HepG2 (cell line): ENCODE data around the gene ARID3C. TPM values are rescaled to one million over a fixed set of nuclear protein-coding genes. Genes with fewer than 3 reads are reported as not detected.

Experiments
- CEBPB ChIP-seq: IDR thresholded peaks from 2 replicates; pipeline ENCODE4 v1.6.1; 2011; ENCODE audit warnings: low read depth, low read length, improper control_type of control experiment, borderline replicate concordance
- EEA1 ChIP-seq: sonication (generic); formaldehyde crosslinking; IDR thresholded peaks from 2 replicates; pipeline ENCODE4 v1.5.1; 2020; ENCODE audit warnings: mild to moderate bottlenecking, missing genetic modification reagents, borderline replicate concordance
- RFX5 ChIP-seq: IDR thresholded peaks from 2 replicates; pipeline ENCODE4 v1.6.1; 2011; ENCODE audit warnings: low read depth, low read length, improper control_type of control experiment
- ZBTB8A ChIP-seq: sonication (generic); formaldehyde crosslinking; IDR thresholded peaks from 2 replicates; pipeline ENCODE4 v1.4.0; 2020; ENCODE audit warnings: mild to moderate bottlenecking, low read depth, missing genetic modification reagents, borderline replicate concordance
- ZNF207 ChIP-seq: fragments of 450-650 bp; IDR thresholded peaks from 2 replicates; pipeline ENCODE4 v1.6.1; 2016; ENCODE audit warnings: antibody characterized with exemption, borderline replicate concordance
- ZNF720 ChIP-seq: sonication (generic); formaldehyde crosslinking; IDR thresholded peaks from 2 replicates; pipeline ENCODE4 v1.4.0; 2020; ENCODE audit warnings: missing genetic modification reagents
- ZSCAN25 ChIP-seq: sonication (generic); formaldehyde crosslinking; IDR thresholded peaks from 2 replicates; pipeline ENCODE4 v1.8.0; 2022; ENCODE audit warnings: mild to moderate bottlenecking, missing genetic modification reagents
- polyA plus RNA-seq, 8 experiments: library from polyadenylated mRNA; depleted of rRNA in 3 of 8; stranded (reverse) in 7 of 8; unstranded in 1 of 8; fragments of >200 nt; fragmentation: Illumina TruSeq in 4 of 8; extraction: Trizol in 4 of 8; gene quantifications; 2 replicates each; pipeline versions ENCODE4 v1.2.1 to v1.2.3, GENCODE V29; 2011 to 2016; ENCODE audit warnings: low read depth in 4 of 8, missing spikeins in 1 of 8, mixed read lengths in 1 of 8; ENCODE audit not compliant: insufficient read depth in 1 of 8
- total RNA-seq, 5 experiments: library from RNA; depleted of rRNA; stranded (reverse); fragments of >200 nt; fragmentation: Illumina TruSeq; extraction: Trizol; gene quantifications; 2 replicates each; pipeline ENCODE4 v1.2.3, GENCODE V29; 2016; ENCODE audit warnings: low read depth in 1 of 5
- TF ChIP-seq, protein P1 (sequence below), 2 experiments: sonication (generic) in 1 of 2; formaldehyde crosslinking in 1 of 2; IDR thresholded peaks; 2 replicates each; pipeline versions ENCODE4 v1.6.1 to v1.9.0; 2014 to 2022; ENCODE audit warnings: antibody characterized with exemption in 1 of 2, borderline replicate concordance in 1 of 2, inconsistent platforms in 1 of 2, low read depth in 1 of 2, missing genetic modification reagents in 1 of 2
- TF ChIP-seq, protein P2 (sequence below): sonication (generic); formaldehyde crosslinking; IDR thresholded peaks from 2 replicates; pipeline ENCODE4 v1.4.0; 2020; ENCODE audit warnings: missing genetic modification reagents
- TF ChIP-seq, protein P3 (sequence below): sonication (generic); formaldehyde crosslinking; IDR thresholded peaks from 2 replicates; pipeline ENCODE4 v1.9.0; 2022; ENCODE audit warnings: missing genetic modification reagents, mild to moderate bottlenecking, borderline replicate concordance
- TF ChIP-seq, protein P4 (sequence below): sonication (generic); formaldehyde crosslinking; IDR thresholded peaks from 2 replicates; pipeline ENCODE4 v1.5.0; 2020; ENCODE audit warnings: mild to moderate bottlenecking, missing genetic modification reagents, borderline replicate concordance

Gene ARID3C
- total and polyA plus RNA-seq, 2 of the 13 experiments (the other 11 are each of a cell fraction or from before 2014, with no cell fraction given): not detected

DNA sequence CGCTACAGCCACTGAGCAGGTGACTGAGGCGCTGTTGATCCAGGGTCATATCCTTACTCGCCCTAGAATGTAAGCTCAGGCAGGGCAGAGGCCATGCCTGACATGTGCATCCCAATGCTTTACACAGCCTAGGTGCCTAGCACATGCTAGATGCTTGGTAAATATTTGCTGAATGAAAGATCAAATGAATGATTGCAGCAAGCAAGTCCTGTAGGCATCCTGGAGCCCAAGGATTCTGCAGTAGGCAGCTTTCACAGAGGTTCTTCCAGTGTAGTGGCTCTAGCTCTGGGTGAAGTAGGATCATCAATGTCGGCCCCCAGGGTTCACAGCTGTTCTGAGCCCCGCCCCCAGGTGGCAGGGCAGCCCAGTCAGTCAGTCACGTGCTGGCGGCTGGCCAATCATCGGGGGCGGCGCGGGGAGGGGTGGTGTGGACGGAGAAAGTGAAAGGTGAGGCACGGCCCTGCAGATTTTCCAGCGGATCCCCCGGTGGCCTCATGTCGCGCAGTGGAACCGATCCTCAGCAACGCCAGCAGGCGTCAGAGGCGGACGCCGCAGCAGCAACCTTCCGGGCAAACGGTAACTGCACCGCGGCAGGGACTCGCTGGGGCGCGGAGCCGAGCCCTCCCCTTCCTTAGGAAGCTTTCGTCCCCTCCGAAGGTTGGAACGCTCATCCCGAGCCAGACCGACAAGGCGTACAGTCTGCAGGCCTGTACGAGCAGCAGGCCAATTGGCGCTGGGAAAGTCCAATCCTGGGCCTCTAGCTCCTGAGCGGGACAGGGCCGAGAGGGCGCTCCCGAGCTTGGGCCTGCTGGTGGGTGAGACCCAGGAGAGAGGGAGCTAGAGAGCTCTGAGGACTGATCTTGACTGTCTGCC is 17.6 kb upstream of the ARID3C start, which contains the start of gene GALT (continued):
- TF ChIP-seq EEA1 (CRISPR knock-in tag) (no peak), ZNF720 (CRISPR knock-in tag) (no peak), RFX5 (no peak), ZBTB8A (no peak), ZSCAN25 (CRISPR knock-in tag) (no peak; the same call in 1 of the 2 replicates), ZNF207 (no peak), CEBPB (no peak)
- TF ChIP-seq, protein P1, sequence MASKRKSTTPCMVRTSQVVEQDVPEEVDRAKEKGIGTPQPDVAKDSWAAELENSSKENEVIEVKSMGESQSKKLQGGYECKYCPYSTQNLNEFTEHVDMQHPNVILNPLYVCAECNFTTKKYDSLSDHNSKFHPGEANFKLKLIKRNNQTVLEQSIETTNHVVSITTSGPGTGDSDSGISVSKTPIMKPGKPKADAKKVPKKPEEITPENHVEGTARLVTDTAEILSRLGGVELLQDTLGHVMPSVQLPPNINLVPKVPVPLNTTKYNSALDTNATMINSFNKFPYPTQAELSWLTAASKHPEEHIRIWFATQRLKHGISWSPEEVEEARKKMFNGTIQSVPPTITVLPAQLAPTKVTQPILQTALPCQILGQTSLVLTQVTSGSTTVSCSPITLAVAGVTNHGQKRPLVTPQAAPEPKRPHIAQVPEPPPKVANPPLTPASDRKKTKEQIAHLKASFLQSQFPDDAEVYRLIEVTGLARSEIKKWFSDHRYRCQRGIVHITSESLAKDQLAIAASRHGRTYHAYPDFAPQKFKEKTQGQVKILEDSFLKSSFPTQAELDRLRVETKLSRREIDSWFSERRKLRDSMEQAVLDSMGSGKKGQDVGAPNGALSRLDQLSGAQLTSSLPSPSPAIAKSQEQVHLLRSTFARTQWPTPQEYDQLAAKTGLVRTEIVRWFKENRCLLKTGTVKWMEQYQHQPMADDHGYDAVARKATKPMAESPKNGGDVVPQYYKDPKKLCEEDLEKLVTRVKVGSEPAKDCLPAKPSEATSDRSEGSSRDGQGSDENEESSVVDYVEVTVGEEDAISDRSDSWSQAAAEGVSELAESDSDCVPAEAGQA (IDR thresholded peaks at IDR 0.05; ENCODE audit: low read depth): no peak
- TF ChIP-seq, protein P1 (CRISPR knock-in tag; IDR thresholded peaks at IDR 0.05; ENCODE audit: borderline replicate concordance): no peak
- TF ChIP-seq, protein P2, sequence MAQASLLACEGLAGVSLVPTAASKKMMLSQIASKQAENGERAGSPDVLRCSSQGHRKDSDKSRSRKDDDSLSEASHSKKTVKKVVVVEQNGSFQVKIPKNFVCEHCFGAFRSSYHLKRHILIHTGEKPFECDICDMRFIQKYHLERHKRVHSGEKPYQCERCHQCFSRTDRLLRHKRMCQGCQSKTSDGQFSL (CRISPR knock-in tag): no peak
- TF ChIP-seq, protein P3, sequence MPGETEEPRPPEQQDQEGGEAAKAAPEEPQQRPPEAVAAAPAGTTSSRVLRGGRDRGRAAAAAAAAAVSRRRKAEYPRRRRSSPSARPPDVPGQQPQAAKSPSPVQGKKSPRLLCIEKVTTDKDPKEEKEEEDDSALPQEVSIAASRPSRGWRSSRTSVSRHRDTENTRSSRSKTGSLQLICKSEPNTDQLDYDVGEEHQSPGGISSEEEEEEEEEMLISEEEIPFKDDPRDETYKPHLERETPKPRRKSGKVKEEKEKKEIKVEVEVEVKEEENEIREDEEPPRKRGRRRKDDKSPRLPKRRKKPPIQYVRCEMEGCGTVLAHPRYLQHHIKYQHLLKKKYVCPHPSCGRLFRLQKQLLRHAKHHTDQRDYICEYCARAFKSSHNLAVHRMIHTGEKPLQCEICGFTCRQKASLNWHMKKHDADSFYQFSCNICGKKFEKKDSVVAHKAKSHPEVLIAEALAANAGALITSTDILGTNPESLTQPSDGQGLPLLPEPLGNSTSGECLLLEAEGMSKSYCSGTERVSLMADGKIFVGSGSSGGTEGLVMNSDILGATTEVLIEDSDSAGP (CRISPR knock-in tag): peak; percentile 87; the same call in 1 of the 2 replicates
- TF ChIP-seq, protein P4, sequence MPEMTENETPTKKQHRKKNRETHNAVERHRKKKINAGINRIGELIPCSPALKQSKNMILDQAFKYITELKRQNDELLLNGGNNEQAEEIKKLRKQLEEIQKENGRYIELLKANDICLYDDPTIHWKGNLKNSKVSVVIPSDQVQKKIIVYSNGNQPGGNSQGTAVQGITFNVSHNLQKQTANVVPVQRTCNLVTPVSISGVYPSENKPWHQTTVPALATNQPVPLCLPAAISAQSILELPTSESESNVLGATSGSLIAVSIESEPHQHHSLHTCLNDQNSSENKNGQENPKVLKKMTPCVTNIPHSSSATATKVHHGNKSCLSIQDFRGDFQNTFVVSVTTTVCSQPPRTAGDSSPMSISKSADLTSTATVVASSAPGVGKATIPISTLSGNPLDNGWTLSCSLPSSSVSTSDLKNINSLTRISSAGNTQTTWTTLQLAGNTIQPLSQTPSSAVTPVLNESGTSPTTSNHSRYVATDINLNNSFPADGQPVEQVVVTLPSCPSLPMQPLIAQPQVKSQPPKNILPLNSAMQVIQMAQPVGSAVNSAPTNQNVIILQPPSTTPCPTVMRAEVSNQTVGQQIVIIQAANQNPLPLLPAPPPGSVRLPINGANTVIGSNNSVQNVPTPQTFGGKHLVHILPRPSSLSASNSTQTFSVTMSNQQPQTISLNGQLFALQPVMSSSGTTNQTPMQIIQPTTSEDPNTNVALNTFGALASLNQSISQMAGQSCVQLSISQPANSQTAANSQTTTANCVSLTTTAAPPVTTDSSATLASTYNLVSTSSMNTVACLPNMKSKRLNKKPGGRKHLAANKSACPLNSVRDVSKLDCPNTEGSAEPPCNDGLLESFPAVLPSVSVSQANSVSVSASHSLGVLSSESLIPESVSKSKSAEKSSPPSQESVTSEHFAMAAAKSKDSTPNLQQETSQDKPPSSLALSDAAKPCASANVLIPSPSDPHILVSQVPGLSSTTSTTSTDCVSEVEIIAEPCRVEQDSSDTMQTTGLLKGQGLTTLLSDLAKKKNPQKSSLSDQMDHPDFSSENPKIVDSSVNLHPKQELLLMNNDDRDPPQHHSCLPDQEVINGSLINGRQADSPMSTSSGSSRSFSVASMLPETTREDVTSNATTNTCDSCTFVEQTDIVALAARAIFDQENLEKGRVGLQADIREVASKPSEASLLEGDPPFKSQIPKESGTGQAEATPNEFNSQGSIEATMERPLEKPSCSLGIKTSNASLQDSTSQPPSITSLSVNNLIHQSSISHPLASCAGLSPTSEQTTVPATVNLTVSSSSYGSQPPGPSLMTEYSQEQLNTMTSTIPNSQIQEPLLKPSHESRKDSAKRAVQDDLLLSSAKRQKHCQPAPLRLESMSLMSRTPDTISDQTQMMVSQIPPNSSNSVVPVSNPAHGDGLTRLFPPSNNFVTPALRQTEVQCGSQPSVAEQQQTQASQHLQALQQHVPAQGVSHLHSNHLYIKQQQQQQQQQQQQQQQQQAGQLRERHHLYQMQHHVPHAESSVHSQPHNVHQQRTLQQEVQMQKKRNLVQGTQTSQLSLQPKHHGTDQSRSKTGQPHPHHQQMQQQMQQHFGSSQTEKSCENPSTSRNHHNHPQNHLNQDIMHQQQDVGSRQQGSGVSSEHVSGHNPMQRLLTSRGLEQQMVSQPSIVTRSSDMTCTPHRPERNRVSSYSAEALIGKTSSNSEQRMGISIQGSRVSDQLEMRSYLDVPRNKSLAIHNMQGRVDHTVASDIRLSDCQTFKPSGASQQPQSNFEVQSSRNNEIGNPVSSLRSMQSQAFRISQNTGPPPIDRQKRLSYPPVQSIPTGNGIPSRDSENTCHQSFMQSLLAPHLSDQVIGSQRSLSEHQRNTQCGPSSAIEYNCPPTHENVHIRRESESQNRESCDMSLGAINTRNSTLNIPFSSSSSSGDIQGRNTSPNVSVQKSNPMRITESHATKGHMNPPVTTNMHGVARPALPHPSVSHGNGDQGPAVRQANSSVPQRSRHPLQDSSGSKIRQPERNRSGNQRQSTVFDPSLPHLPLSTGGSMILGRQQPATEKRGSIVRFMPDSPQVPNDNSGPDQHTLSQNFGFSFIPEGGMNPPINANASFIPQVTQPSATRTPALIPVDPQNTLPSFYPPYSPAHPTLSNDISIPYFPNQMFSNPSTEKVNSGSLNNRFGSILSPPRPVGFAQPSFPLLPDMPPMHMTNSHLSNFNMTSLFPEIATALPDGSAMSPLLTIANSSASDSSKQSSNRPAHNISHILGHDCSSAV (CRISPR knock-in tag): no peak
